Measurements from ENCODE around the gene PLEKHD1. TPM values are rescaled to one million over a fixed set of nuclear protein-coding genes. Genes with fewer than 3 reads are reported as not detected.

Gene PLEKHD1
- total RNA-seq, 2 experiments from 2014 or later, result 0.09 to 0.19 TPM

GRCh38 chr14:69570836-69571330 lies 86.4 kb downstream of the PLEKHD1 start:
- no TSS peak for BruUV-seq (replicated peaks)
- no peak overlapping the region for H3K27ac ChIP-seq (ENCODE audit: low read depth, low read length, poor library complexity, severe bottlenecking)
- H3K4me2 ChIP-seq (ENCODE audit: low read length), result no peak overlapping the region
- H3K4me1 ChIP-seq (ENCODE audit: insufficient read depth, low read length, poor library complexity, severe bottlenecking), result no peaks in the 10 kb centered on the region
- no peaks in the 10 kb centered on the region for H3K36me3 ChIP-seq (ENCODE audit: insufficient read depth, low read length)
- no peaks in the 10 kb centered on the region for H3K9me2 ChIP-seq (ENCODE audit: insufficient read depth, low read length)
- no peaks in the 10 kb centered on the region for H4K20me1 ChIP-seq (ENCODE audit: insufficient read depth, low read length)
- no peak for DNase-seq (ENCODE audit: low spot score)
- H2AFZ ChIP-seq (ENCODE audit: low read length), result no peak overlapping the region
- no peak for TF ChIP-seq CTCF (conservative IDR thresholded peaks at IDR 0.05; ENCODE audit: low read length)
- no peaks in the 10 kb centered on the region for H3K9me3 ChIP-seq (ENCODE audit: low read length)
- ChIA-PET CTCF (ENCODE audit: unreplicated experiment) (no interaction called here), POLR2A (interaction anchor here (0.5 to 1.3 kb wide), 2 partner anchors 10 to 1714 kb away, joined by 4 read pairs; no protein-coding TSS in a partner anchor)
- no peak overlapping the region for H3K4me3 ChIP-seq (ENCODE audit: low read depth, low read length, poor library complexity, severe bottlenecking)
- intact Hi-C loops (cut with micrococcal nuclease; ENCODE audit: unreplicated experiment), result no loop called here
- no peaks in the 10 kb centered on the region for H3K79me2 ChIP-seq (ENCODE audit: insufficient read depth, low read depth, low read length)

GRCh38 chr14:69571449-69572029 lies 87.0 kb downstream of the PLEKHD1 start:
- no peaks in the 10 kb centered on the region for H3K9me3 ChIP-seq (ENCODE audit: low read length)
- H3K27ac ChIP-seq (ENCODE audit: low read depth, low read length, poor library complexity, severe bottlenecking), result no peak overlapping the region
- no peak overlapping the region for H2AFZ ChIP-seq (ENCODE audit: low read length)
- no peaks in the 10 kb centered on the region for H3K9me2 ChIP-seq (ENCODE audit: insufficient read depth, low read length)
- ChIA-PET CTCF (ENCODE audit: unreplicated experiment) (no interaction called here), POLR2A (interaction anchor here (1.3 kb wide), 1 partner anchor 10 kb away, joined by 4 read pairs; no protein-coding TSS in a partner anchor)
- no peak for TF ChIP-seq EZH2phosphoT487 (IDR thresholded peaks at IDR 0.05; ENCODE audit: borderline replicate concordance, low read depth, low read length)
- TF ChIP-seq CTCF (conservative IDR thresholded peaks at IDR 0.05; ENCODE audit: low read length), result no peak
- no TSS peak for BruUV-seq (replicated peaks)
- H4K20me1 ChIP-seq (ENCODE audit: insufficient read depth, low read length), result no peaks in the 10 kb centered on the region
- no peak for DNase-seq (ENCODE audit: low spot score)
- H3K79me2 ChIP-seq (ENCODE audit: insufficient read depth, low read depth, low read length), result no peaks in the 10 kb centered on the region
- H3K4me3 ChIP-seq (ENCODE audit: low read depth, low read length, poor library complexity, severe bottlenecking), result no peak overlapping the region
- intact Hi-C loops (cut with micrococcal nuclease; ENCODE audit: unreplicated experiment), result no loop called here
- 0 out of 2 replicates have a peak overlapping the region, but pooled peaks have one; percentile 11 for H3K4me2 ChIP-seq (ENCODE audit: low read length)
- H3K36me3 ChIP-seq (ENCODE audit: insufficient read depth, low read length), result no peaks in the 10 kb centered on the region
- no peaks in the 10 kb centered on the region for H3K4me1 ChIP-seq (ENCODE audit: insufficient read depth, low read length, poor library complexity, severe bottlenecking)

DNA sequence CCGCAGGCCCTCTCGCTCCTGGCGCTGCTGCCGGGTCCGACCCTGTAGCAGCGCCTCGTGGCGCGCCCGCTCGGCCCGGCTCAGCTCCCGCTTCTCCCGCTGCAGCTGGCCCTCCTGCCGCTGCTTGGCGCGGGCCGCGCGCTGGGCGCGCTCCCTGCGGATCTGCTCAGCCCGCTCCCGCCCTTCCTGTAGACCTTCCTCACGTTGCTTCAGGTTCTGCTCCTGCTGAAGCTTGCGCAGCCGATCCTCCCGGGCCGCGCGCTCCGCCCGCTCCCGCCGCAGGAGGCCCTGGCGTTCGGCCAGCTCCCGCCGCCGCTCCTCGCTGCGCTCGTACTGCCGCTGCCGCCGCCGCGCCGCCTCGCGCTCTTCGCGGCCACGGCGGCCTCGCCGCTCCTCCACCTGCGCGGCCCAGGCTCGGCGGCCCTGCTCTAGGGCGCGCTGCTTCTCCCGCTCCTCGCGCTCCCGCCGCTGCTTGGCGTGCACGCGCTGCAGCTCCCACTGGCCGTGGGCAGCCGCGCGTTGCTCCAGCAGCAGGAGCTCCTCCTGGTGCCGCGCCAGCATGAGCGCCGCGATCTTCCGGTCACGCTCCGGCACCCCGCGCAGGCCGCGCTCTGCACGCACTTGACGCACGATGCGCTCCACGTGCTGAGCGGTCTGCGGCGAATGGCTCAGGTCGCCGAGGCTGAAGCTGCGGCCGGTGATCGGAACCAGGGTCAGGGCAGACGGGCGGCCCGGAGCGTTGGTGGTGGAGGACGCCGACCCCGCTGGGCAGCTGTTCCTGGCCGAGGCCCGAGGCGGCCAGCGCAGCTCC lies 87.7 kb downstream of the PLEKHD1 start:
- no peaks in the 10 kb centered on the region for H3K9me3 ChIP-seq (ENCODE audit: low read length)
- 0 out of 2 replicates have a peak overlapping the region, but pooled peaks have one; percentile 11 for H3K4me2 ChIP-seq (ENCODE audit: low read length)
- DNase-seq (ENCODE audit: low spot score), result peak; percentile 6
- TF ChIP-seq CTCF (conservative IDR thresholded peaks at IDR 0.05; ENCODE audit: low read length) (no peak), EZH2phosphoT487 (IDR thresholded peaks at IDR 0.05; ENCODE audit: borderline replicate concordance, low read depth, low read length) (no peak)
- H3K36me3 ChIP-seq (ENCODE audit: insufficient read depth, low read length), result no peaks in the 10 kb centered on the region
- BruUV-seq (replicated peaks), result no TSS peak
- POLR2A ChIA-PET, result no interaction called here
- intact Hi-C loops (cut with micrococcal nuclease; ENCODE audit: unreplicated experiment), result no loop called here
- H3K9me2 ChIP-seq (ENCODE audit: insufficient read depth, low read length), result no peaks in the 10 kb centered on the region
- CTCF ChIA-PET (ENCODE audit: unreplicated experiment), result no interaction called here
- no peaks in the 10 kb centered on the region for H3K79me2 ChIP-seq (ENCODE audit: insufficient read depth, low read depth, low read length)
- H3K4me1 ChIP-seq (ENCODE audit: insufficient read depth, low read length, poor library complexity, severe bottlenecking), result no peaks in the 10 kb centered on the region
- no peak overlapping the region for H3K4me3 ChIP-seq (ENCODE audit: low read depth, low read length, poor library complexity, severe bottlenecking)
- no peaks in the 10 kb centered on the region for H4K20me1 ChIP-seq (ENCODE audit: insufficient read depth, low read length)
- no peak overlapping the region for H2AFZ ChIP-seq (ENCODE audit: low read length)
- no peak overlapping the region for H3K27ac ChIP-seq (ENCODE audit: low read depth, low read length, poor library complexity, severe bottlenecking)

Data from OCI-LY7 (cell line).